Measurements from ENCODE around the gene AVP. TPM values are rescaled to one million over a fixed set of nuclear protein-coding genes. Genes with fewer than 3 reads are reported as not detected.

The AVP gene
- total and polyA plus RNA-seq, 2 donors from 2014 or later, result 2.1 TPM; not detected in 1

DNA sequence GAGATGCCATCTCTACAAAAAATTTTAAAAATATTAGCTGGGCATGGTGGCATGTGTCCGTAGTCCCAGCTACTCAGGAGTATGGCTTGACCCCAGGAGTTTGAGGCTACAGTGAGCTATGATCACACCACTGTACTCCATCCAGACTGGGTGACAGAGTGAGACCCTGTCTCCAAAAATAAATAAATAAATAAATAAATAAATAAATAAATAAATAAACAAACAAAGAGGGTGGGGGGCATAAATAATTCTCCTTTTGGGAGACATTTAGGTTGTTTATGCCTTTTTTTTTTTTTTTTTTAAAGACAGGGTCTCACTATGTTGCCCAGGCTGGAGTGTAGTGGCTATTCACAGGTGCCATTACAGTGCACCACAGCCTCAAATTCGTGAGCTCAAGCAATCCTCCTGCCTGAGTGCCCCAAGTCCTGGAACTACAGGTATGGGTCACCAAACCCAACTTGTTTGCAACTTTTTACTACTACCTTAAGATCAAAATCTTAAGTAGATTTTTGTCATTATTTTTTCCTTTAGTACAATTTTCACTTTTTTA, 45.6 kb upstream of the AVP start:
- FAIRE-seq (no peak), DNase-seq (no peak)

DNA sequence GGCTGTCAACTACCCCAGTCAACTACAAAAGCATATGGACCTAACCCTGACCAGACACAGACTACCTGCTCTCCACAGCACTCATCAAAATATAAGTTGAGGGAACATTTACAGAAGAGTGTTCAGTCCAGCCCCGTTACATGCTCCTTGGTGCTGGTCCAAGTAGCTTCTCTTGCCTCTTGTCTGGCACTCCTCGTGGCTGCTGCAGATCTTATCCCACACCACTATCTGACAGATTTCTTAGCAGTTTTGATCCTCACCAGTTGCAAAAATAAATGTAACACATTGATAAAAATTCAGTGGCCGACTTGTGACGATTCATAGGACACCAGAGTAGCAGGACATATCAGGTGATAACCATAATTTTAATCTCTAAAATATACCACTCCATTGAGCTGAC, 44.6 kb upstream of the AVP start:
- FAIRE-seq, result no peak
- Histone ChIP-seq H3K4me3 (ENCODE audit: low read length in 3 of 3) (no peak overlapping the region), H3K36me3 (ENCODE audit: control insufficient read depth in 2 of 3, insufficient read depth in 3 of 3, low read length in 3 of 3) (no peaks in the 10 kb centered on the region), H3K27ac (ENCODE audit: low read depth in 2 of 2, low read length in 2 of 2) (no peak overlapping the region), H3K27me3 (ENCODE audit: control insufficient read depth, insufficient read depth, low read length) (no peaks in the 10 kb centered on the region), H3K9ac (ENCODE audit: low read length in 3 of 3) (no peak overlapping the region), H3K9me3 (ENCODE audit: control insufficient read depth in 2 of 3, insufficient read depth in 1 of 3, low read length in 3 of 3) (no peaks in the 10 kb centered on the region), H3K4me1 (ENCODE audit: control insufficient read depth in 2 of 3, insufficient read depth in 2 of 3, low read depth in 1 of 3, low read length in 3 of 3) (no peaks in the 10 kb centered on the region)
- DNase-seq, result no peak
- TF ChIP-seq, protein P1, sequence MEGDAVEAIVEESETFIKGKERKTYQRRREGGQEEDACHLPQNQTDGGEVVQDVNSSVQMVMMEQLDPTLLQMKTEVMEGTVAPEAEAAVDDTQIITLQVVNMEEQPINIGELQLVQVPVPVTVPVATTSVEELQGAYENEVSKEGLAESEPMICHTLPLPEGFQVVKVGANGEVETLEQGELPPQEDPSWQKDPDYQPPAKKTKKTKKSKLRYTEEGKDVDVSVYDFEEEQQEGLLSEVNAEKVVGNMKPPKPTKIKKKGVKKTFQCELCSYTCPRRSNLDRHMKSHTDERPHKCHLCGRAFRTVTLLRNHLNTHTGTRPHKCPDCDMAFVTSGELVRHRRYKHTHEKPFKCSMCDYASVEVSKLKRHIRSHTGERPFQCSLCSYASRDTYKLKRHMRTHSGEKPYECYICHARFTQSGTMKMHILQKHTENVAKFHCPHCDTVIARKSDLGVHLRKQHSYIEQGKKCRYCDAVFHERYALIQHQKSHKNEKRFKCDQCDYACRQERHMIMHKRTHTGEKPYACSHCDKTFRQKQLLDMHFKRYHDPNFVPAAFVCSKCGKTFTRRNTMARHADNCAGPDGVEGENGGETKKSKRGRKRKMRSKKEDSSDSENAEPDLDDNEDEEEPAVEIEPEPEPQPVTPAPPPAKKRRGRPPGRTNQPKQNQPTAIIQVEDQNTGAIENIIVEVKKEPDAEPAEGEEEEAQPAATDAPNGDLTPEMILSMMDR (IDR thresholded peaks at IDR 0.05; ENCODE audit: borderline replicate concordance, extremely low read depth, insufficient read depth), result no peak
- intact Hi-C loops (cut with DNase I), result no loop called here

More for the DNA sequence above, 45.6 kb upstream of the AVP start:
- intact Hi-C loops (cut with DNase I), result no loop called here
- no peak overlapping the region for H3K4me3 ChIP-seq (ENCODE audit: low read length in 3 of 3)
- no peak overlapping the region for H3K9ac ChIP-seq (ENCODE audit: low read length in 3 of 3)
- no peaks in the 10 kb centered on the region for H3K9me3 ChIP-seq (ENCODE audit: control insufficient read depth in 2 of 3, insufficient read depth in 1 of 3, low read length in 3 of 3)
- no peaks in the 10 kb centered on the region for H3K36me3 ChIP-seq (ENCODE audit: control insufficient read depth in 2 of 3, insufficient read depth in 3 of 3, low read length in 3 of 3)
- no peak overlapping the region for H3K27ac ChIP-seq (ENCODE audit: low read depth in 2 of 2, low read length in 2 of 2)
- TF ChIP-seq, protein P1 (IDR thresholded peaks at IDR 0.05; ENCODE audit: borderline replicate concordance, extremely low read depth, insufficient read depth), result no peak
- no peaks in the 10 kb centered on the region for H3K4me1 ChIP-seq (ENCODE audit: control insufficient read depth in 2 of 3, insufficient read depth in 2 of 3, low read depth in 1 of 3, low read length in 3 of 3)
- no peaks in the 10 kb centered on the region for H3K27me3 ChIP-seq (ENCODE audit: control insufficient read depth, insufficient read depth, low read length)

DNA sequence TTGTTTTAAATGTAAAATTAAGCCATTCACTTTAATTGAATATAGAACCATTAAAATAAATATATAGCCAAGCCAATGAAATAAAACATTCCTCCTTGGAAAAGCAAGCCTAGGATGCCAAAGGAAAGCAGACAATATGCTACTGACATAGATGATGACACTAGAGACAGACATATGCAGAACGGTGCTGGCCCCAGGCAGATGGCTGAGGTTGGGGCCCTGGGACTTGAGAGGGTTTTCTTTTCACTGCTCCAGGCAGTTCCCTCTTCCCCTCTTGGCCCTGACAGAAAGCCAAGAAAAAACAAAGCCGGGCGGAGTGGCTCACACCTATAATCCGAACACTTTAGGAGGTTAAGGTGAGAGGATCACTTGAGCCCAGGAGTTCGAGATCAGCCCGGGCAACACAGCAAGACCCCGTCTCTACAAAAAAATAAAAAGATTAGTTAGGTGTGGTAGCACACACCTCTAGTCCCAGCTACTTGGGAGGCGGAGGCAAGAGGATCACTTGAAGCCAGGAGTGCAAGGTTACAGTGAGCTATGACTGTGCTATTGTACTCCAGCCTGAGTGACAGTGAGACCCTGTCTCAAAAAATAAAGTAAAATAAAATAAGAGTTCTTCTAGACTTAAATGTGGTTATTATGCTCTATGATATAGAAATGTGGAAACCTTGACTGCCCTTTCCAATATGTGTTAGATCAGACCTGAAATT, 43.9 kb upstream of the AVP start:
- TF ChIP-seq, protein P1 (IDR thresholded peaks at IDR 0.05; ENCODE audit: borderline replicate concordance, extremely low read depth, insufficient read depth), result no peak
- Histone ChIP-seq H3K9ac (ENCODE audit: low read length in 3 of 3) (no peak overlapping the region), H3K27me3 (ENCODE audit: control insufficient read depth, insufficient read depth, low read length) (no peaks in the 10 kb centered on the region), H3K36me3 (ENCODE audit: control insufficient read depth in 2 of 3, insufficient read depth in 3 of 3, low read length in 3 of 3) (no peaks in the 10 kb centered on the region), H3K4me3 (ENCODE audit: low read length in 3 of 3) (no peak overlapping the region), H3K27ac (ENCODE audit: low read depth in 2 of 2, low read length in 2 of 2) (no peak overlapping the region), H3K9me3 (ENCODE audit: control insufficient read depth in 2 of 3, insufficient read depth in 1 of 3, low read length in 3 of 3) (no peaks in the 10 kb centered on the region), H3K4me1 (ENCODE audit: control insufficient read depth in 2 of 3, insufficient read depth in 2 of 3, low read depth in 1 of 3, low read length in 3 of 3) (no peaks in the 10 kb centered on the region)
- intact Hi-C loops (cut with DNase I), result no loop called here
- FAIRE-seq, result no peak
- no peak for DNase-seq

Measured in kidney (tissue), 14 donors.